ENCODE data around the gene MNAT1.

MNAT1 gene

DNA sequence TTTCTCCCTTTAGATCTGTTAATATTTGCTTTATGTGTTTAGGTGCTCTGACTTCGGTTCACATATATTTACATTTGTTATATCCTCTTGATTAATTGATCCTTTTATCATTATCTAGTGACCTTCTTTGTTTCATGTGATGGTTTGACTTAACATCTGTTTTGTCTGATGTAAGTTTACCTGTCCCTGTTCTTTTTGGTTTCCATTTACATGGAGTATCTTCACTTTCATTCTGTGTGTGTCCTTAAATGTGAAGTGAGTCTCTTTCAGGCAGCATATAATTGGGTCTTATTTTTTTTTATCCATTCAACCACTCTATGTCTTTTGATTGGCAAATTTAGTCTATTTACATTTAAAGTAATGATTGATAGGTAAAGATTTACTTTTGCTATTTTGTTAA, 222.1 kb downstream of the MNAT1 start:
- DNase-seq (ENCODE audit: insufficient read length, low spot score) (no peak), FAIRE-seq (no peak)

DNA sequence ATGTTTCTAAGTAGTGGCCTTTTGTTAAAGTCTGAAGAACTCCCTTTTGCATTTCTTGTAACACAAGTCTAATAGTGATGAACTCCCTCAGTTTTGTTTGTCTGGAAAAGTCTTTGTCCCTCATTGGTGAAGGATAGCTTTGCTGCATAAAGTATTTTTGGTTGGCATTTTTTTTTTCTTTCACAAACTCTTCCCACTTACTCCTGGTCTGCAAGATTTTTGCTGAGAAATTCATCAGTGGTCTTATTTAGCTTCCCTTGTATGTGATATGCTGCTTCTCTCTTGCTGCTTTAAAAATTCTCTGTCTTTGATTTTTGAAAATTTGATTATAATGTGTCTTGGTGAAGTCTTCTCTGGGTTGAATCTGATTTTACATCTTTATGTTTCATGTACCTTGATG, 223.6 kb downstream of the MNAT1 start:
- no peak for FAIRE-seq
- DNase-seq (ENCODE audit: insufficient read length, low spot score) = no peak

DNA sequence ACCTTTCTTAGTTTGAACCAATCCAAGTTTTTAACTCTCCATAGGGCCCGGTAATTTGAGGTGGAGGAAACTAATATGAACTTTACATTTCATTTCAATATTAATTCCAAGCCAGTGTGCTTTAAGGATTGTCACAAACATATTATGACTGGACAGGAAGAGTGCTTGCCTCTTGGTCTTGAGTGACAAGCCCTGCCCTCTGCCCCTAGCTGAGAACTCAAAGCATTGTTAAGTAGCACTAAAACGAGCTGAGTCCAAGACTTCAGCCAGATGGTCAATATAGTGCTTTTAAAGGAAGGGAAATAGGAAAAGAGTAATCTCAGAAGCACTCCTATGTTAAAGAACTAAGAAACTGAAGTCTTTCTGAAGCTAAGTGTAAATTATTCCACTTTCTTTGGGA, 229.2 kb downstream of the MNAT1 start:
- FAIRE-seq (no peak), DNase-seq (ENCODE audit: insufficient read length, low spot score) (no peak)

DNA sequence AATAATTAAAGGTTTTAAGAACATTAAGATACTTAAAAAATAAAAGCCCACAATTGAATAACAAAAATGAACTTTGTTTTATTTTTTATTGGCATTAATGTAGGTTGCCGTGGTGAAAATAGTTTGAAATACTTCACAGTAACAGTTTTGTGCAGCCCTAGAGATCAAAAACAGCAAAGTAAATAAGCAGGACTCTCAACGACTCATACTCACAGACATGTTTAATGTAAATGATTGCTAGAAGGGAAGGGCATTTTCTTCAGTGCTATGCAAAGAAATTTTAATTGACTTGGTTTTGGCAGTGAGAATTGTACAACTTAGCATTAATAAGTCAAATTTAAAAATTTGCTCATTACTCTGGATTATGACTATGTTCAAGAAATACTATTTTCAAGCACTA, 230.3 kb downstream of the MNAT1 start:
- DNase-seq (ENCODE audit: insufficient read length, low spot score) (no peak), FAIRE-seq (no peak)

DNA sequence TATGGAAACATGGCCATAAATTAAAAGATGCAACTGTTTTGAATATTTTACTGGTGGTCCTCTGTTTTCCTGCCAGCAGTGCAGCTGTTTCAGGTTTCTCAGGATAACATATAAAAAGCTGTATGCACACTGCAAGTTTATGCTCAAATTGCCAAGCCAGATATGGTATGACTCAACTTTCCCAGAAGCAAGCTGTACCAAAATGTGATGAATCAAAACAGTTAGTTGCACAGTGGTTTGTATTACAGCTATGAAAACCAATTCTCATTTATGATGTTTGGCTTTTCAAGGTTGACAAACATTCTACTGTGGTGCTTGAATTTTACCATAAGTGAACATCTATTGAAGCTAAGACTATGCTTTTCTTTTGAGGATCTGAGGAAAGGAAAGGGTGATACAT, 230.8 kb downstream of the MNAT1 start:
- FAIRE-seq = no peak
- DNase-seq (ENCODE audit: insufficient read length, low spot score) = no peak

DNA sequence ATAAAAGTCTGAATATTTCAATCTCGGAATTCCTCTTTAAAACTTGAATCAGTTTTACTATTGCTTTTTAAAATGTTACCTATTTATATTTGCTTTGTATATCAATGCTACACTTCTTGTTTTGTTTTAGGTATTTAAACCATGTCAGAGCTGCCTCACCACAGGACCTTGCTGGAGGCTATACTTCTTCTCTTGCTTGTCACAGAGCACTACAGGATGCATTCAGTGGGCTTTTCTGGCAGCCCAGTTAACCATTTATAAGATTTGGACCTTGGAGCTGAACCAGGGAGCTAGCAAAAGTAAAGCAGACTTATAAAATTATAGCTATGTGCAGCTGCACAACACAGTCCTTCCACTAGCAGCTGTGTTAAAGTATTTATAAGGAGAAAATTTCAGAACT, 233.5 kb downstream of the MNAT1 start:
- DNase-seq (ENCODE audit: insufficient read length, low spot score) (no peak), FAIRE-seq (no peak)

DNA sequence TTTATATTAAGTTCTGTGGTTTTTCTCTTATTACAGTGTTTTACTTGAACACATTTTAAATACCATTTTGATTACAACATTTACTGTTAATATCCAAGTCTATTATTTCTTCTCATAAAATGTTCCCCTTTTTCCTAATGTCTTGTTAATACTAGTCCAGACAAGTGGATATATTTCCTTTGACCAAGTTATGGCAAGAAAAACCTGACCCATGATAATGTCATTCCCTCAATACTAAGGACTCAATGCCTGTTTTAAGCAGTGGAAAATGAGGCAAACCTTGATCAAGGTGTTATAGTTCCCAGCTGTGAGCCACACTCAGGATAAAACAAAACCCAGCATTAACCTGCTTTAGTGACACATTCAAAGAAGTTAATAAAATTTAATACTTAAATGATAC, 234.1 kb downstream of the MNAT1 start:
- no peak for DNase-seq (ENCODE audit: insufficient read length, low spot score)
- no peak for FAIRE-seq

DNA sequence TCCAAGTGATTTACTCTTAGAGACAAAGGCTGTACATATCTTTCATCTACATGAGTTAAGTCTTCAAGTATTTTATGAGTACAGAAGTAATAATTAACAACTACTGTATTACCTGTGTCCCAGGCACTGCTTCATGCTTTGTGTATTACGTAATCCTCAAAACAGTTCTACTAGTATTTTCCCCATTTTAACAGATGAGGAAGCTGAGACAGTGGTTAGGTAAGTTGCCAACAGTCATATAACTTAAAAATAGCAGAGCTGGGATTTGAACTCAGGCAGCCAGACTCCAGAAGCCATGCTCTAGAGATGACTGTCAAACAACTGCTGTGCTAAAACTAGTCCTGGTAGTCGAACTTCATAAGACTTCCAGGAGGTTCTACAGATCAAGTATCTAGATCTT, 235.6 kb downstream of the MNAT1 start:
- no peak for FAIRE-seq
- DNase-seq (ENCODE audit: insufficient read length, low spot score) = no peak

DNA sequence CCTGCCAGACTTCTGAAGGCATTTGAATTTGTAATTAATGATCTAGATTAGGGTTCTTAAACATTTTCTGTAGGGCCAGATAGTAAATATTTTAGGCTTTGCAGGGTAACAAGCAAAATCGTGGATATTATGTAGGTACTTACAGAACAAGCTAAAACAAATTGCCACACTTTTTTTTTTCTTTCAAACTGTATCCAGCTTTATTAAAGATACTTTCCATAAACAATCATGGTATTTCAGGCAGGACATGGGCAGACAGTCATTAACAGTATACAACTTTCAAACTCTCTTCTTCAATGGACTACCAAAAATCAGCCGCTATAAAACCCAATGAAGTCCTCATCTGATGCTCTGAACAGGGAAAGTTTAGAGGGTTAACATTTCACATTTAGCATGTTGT, 236.7 kb downstream of the MNAT1 start:
- DNase-seq (ENCODE audit: insufficient read length, low spot score) (no peak), FAIRE-seq (peak; percentile 47)

DNA sequence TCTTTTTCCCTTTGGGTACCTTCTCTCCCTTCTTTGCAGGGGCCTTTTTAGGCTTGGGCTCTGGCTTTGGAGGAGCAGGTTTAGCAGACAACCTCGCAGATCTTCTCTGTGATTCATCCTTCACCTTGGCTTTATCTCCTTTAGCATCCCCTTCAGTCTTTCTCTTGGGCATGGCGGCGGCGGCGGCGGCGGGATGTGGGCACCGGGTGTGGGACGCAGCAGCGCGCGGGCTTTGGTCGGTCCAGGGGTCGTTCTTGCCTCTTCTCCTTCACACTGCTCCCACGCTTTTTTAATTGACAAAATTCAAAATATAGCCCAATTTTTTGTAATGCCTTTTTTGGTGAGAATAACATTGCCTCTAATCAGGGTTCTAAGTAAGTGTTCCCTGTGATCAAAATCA, 237.7 kb downstream of the MNAT1 start:
- FAIRE-seq (no peak), DNase-seq (ENCODE audit: insufficient read length, low spot score) (no peak)

DNA sequence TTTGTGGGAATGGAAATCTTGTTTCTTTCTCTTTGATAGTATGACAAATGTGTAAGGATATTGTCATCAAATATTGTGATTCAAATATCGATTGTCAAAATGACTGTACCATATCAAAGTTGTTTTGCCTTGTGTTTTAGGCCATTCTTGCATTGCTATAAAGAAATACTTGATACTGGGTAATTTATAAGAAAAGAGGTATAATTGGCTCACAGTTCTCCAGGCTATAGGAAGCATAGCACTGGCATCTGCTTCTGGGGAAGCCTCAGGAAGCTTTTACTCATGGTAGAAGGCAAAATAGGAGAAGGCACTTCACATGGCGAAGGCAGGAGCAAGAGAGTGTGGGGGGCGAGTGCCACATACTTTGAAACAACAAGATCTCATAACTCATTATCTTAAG, 238.5 kb downstream of the MNAT1 start:
- FAIRE-seq (no peak), DNase-seq (ENCODE audit: insufficient read length, low spot score) (no peak)

DNA sequence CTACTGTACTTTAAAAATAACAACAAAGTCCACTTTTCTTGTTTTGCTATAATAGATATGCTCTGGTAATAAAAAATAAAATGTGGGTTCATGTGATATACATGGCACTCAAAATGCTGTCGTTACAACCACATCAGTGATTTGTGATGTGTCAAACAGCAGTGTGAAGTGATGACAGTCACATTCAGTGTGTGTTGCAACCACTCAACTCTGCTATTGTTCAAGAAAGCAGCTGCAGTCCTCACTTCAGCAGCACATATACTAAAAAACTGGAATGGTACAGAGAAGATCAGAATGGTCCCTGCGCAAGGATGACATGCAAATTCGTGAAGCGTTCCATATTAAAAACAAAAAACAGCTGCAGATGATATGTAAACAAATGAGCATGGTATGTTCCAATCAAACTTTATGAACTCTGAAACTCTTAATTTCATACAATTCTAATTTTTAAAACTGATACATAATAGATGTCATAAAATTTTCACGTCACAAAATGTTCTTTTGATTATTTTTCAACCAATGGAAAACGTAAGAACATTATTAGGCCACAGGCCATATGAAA, 239.6 kb downstream of the MNAT1 start:
- FAIRE-seq (no peak), DNase-seq (ENCODE audit: insufficient read length, low spot score) (no peak)

DNA sequence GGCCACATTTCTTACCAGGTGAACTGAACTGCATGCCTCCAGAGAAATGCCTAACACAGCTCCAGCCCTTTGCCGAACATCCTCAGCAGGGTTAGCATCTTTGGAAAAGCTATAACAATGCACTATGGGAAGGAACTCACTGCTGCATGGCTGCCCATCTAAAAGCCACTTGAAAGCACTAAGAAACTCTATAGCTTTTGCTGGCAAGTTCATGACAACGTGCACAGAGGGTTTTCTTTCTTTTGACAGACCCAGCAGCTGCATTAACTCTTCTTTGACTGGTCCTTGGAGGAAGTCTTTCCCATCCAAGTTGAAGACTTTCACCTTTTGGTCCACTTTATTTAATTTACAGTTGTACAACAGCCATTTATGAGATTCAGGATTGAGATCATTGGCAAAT, 241.0 kb downstream of the MNAT1 start:
- no peak for FAIRE-seq

DNA sequence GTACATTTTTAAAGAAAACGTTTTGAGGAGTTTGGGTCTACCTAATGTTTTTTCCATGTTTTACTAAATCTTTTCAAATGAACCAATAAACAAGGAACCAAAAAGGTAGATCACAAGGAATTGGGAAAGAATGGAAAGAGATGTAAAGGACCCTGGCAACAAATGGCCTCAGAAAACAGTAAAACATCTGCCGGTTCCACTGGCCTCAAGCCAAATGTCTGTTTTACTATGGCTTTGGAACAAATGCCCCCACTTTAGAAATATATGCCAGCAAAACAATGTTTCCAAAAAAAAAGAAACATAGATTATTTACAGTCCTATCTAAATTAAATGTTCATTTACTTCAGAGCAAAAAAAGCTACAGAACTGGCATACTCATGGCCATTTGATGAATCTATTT, 243.3 kb downstream of the MNAT1 start:
- FAIRE-seq = no peak
- no peak for DNase-seq (ENCODE audit: insufficient read length, low spot score)

More for the DNA sequence above, 241.0 kb downstream of the MNAT1 start:
- no peak for DNase-seq (ENCODE audit: insufficient read length, low spot score)

DNA sequence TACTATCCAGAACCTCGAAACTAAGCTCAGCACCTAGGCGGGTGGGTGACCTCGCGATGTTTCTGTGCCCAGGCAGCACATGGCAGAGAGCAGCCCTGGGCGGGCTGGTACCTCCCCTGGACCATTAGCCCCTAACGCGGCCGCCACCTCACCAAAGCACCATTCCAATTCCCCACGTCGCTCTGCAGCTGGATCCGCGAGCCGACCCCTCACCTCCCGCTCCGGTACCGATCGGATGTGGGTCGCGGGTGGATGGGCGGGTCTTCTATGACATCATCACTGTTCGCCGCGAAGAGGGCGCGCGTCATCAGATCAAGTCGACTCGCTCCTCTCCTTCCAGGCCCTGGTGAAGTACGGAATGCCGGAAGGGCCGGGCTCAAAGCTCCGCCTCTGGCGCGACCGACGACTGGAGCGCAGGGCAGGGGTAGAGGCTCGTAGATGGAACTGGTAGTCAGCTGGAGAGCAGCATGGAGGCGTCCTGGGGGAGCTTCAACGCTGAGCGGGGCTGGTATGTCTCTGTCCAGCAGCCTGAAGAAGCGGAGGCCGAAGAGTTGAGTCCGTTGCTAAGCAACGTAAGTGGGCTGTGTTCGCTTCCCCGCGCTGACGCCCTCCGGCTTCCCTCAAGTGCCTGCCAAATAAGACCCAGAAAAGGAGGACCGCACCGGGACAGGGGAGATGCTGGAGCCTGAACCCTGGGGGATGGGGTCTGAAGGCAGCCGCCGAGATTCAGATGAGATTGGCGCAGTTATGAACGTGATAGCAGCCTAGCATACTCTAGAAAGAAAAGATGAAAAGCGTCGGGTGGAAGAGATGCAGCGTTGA, 246.5 kb downstream of the MNAT1 start, which contains the start of the genes SLC38A6 and TRMT5:
Gene SLC38A6, plus strand, starts transcription at position 435 of the 822 bp plus-strand sequence. Its CDS starts 33 bp downstream, at position 468.
Gene TRMT5, minus strand, starts transcription at position 269 of the 822 bp plus-strand sequence. Its CDS starts 106 bp downstream, at position 163.
- DNase-seq (ENCODE audit: insufficient read length, low spot score) = peak; percentile 50
- FAIRE-seq = peak; percentile 92

DNA sequence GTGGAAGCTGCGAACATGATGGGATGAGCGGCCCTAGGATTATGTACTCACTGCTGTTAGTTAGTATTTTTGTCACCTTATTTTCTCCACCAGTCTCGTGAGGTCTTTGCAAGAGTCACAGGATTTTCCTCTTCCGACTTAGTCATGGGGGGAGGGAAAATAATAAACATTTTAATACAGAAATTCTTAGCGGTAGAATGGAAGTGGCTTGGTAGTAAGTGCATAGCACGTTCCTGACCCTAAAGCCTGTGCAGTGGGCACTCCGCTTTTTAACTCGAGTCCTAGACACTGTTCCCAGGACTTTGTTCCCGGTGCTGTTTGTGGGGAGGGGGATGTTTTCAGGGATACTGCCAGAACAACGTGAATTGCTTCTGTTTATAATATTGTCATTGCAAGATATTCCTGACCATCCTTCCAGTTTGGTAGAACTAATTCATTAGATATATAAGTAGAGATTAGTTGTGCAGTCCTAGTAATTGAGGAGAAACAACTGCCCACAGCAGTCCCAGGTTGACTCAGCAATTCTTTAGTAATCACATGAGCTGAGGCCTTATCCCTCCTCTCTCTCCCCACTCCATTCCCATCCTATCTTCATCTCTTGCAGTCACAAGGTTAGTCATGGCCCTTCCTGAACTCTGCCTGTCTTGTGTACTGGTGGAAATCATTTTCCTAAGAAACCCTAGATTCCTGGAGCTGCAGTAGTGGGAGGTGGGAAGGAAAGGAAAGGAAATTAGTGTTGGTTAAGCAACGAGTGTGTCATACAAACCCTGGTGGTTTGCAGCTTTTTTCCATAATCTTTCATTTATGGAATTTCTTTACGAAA, 247.3 kb downstream of the MNAT1 start:
- DNase-seq (ENCODE audit: insufficient read length, low spot score) = no peak
- peak; percentile 63 for FAIRE-seq

DNA sequence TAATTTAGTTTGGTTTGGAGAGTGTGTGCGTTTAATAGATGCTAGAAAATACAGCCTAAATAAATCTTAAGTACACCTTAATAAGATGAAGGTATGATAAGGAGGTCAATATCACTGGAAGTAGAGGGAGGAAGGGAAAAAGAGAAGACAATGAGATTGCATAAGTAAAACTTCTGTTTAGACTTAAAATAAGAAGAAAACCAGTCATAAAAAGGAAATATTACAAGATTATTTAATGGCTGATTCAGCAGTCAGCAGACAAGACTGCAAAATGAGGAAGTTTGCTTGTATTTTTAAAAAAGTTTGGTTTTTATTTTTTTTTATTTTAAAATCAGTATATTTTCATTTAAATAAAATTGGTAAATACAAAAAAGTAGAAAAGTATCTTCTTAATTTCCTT, 249.6 kb downstream of the MNAT1 start:
- no peak for DNase-seq (ENCODE audit: insufficient read length, low spot score)
- no peak for FAIRE-seq

DNA sequence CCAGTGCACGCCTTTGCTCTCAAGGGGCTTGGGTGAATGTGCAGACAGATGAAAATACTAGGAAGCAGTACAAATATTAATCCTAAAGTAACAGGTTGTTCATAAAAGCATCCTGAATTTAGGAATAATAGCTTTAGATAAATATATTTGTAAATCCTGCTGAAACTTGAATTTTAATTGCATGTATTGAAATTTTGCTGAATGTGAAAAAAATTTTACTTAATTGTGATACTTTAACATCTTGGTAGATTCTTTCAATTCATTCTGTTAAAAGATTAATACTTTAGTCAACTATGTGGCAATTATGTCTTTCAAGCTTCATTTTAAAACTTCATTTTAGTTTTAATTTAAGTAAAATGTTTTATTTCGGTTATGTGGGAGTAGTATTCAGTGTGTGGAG, 251.9 kb downstream of the MNAT1 start:
- no peak for DNase-seq (ENCODE audit: insufficient read length, low spot score)
- FAIRE-seq = no peak

DNA sequence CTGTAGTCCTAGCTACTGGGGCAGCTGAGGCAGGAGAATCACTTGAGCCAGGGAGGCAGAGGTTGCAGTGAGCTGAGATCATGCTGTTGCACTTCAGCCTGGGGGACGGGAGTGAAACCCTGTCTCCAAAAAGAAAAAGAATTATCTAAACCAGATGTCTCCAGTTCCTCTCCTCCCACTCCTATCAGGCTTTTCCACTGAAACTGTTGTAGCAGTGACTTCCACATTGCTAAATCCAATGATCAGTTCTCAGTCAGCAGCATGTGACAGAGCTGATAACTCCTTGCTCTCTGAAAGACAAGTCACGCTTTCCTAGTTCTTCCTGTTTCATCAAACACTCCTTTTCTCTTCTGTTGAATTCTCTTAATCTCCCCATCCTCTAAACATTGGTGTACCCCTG, 255.0 kb downstream of the MNAT1 start:
- FAIRE-seq (no peak), DNase-seq (ENCODE audit: insufficient read length, low spot score) (no peak)

DNA sequence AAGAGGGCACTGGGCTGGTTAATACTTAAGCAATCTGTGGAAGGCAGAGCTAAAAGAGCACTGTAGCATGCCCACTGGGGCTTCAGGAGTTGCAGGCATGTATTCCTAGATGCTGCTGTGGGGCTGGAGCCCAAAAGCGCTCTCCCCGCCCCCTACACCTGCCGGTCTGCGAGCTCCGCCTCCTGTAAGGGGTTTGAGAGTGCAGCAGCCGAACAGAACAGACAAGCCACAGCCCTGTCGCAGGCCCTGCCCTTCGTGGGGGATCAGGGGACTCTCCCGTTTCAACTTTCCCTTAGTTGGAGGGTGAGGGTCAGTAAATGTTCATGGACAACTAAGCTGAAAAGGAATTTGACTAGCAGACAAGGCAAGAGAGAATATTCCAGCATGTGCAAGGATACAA, 264.1 kb downstream of the MNAT1 start:
- DNase-seq (ENCODE audit: insufficient read length, low spot score) = no peak
- FAIRE-seq = no peak

DNA sequence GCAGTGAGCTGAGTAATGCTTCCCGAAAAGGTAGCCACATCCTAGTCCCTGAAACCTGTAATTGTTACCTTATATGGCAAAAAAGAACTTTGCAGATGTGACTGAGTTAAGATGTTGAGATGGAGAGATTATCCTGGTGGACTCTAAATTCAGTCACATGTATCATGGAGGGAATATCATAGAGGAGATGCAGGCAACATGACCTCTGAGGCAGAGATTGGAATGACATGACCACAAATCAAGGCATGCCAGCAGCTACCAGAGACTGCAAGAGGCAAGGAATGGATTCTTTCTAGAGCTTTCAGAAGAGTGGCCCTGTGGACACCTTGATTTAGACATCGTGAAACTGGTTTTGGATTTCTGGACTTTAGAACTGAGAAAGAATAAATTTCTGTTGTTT, 265.0 kb downstream of the MNAT1 start:
- no peak for FAIRE-seq

DNA sequence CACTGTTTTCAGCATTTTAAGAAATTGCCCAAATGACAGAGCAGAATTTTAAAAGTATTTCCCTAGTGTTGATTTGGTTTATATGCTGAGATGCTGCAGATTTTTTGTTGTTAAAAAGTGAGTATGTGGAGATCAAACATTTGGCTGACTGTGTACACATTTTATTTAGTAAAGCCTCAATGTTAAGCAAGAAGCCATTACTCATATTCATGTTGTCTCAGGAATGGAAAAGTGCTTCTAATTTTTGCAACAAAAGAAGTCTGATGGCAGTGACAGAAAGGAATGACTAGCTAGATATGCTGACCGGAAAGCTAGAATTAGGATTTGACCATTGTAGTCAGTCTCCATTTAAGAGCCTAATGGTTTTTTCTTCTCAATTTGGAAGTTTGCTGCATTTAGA, 269.0 kb downstream of the MNAT1 start:
- DNase-seq (ENCODE audit: insufficient read length, low spot score) (no peak), FAIRE-seq (no peak)

More for the DNA sequence above, 265.0 kb downstream of the MNAT1 start:
- no peak for DNase-seq (ENCODE audit: insufficient read length, low spot score)
